Measurements from ENCODE around the gene LSG1. TPM values are rescaled to one million over a fixed set of nuclear protein-coding genes. Genes with fewer than 3 reads are reported as not detected.

LSG1 gene
- total RNA-seq, 1 experiment from 2014 or later: 39.7 TPM

DNA sequence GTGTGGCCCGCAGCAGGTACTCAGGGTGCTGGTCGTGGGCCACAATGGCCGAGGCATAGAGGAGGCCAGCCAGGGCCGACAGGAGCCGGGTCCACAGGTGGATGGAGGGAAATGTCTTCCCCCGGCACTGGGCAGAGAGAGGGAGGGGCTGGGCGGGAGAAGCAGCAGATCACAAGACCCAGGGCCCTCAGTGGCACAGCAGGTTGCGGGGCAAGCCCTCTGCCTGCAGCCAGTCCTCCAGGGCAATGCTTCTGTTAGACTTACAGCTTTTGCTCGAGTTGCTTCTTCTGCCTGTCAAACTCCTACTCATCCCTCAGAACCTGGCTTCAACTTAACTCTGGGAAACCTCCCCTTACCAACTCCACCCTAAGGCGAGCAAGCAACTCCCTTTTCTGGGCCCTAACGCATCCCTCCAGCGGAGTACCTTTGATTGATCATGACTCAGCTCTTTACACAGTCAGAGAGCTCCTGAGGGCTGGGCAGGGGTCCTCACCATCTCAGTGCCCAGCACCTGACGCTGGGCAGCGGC, 54.8 kb downstream of the LSG1 start:
- no TSS peak for BruUV-seq (replicated peaks)
- no peak overlapping the region for H2AFZ ChIP-seq (ENCODE audit: low read depth, low read length, poor library complexity, severe bottlenecking)
- intact Hi-C loops (cut with micrococcal nuclease): no loop called here
- ATAC-seq (no peak), DNase-seq (ENCODE audit: low read depth, low spot score) (no peak)
- ChIA-PET POLR2A (no interaction called here), CTCF (no interaction called here), RAD21 (ENCODE audit: low non-redundant PET in 1 of 2, low total read pairs in 2 of 2, uncharacterized antibody in 2 of 2, unreplicated experiment in 2 of 2) (no interaction called here)
- no peak overlapping the region for H3K4me3 ChIP-seq (replicated peaks in 1 of 2; ENCODE audit: low read depth in 1 of 2, low read length in 2 of 2)
- H3K27ac ChIP-seq (ENCODE audit: low read depth, low read length): no peak overlapping the region
- H4K20me1 ChIP-seq (ENCODE audit: insufficient read depth): no peaks in the 10 kb centered on the region
- no peaks in the 10 kb centered on the region for H3K9me3 ChIP-seq (ENCODE audit: control insufficient read depth in 1 of 2, insufficient read depth in 1 of 2, low read depth in 1 of 2, low read length in 2 of 2)
- H3K4me2 ChIP-seq (ENCODE audit: low read length): no peak overlapping the region
- no peaks in the 10 kb centered on the region for H3K9me2 ChIP-seq (ENCODE audit: insufficient read depth)
- H3K27me3 ChIP-seq (ENCODE audit: insufficient read depth, low read length): no peaks in the 10 kb centered on the region
- TF ChIP-seq JUND (IDR thresholded peaks at IDR 0.05) (no peak), ZFX (IDR thresholded peaks at IDR 0.05) (no peak), SP1 (IDR thresholded peaks at IDR 0.05; ENCODE audit: low read depth) (no peak), ZNF274 (IDR thresholded peaks at IDR 0.05; ENCODE audit: low read depth, low read length) (no peak), ELF1 (IDR thresholded peaks at IDR 0.05; ENCODE audit: borderline replicate concordance, low read depth) (no peak), SRF (IDR thresholded peaks at IDR 0.05; ENCODE audit: low read depth) (no peak), CBX3 (IDR thresholded peaks at IDR 0.05; ENCODE audit: low read depth) (no peak), RAD21 (IDR thresholded peaks at IDR 0.05; ENCODE audit: low read depth) (no peak), POLR2AphosphoS5 (IDR thresholded peaks at IDR 0.05; ENCODE audit: low read depth, low read length) (no peak)
- TF ChIP-seq, protein P1, sequence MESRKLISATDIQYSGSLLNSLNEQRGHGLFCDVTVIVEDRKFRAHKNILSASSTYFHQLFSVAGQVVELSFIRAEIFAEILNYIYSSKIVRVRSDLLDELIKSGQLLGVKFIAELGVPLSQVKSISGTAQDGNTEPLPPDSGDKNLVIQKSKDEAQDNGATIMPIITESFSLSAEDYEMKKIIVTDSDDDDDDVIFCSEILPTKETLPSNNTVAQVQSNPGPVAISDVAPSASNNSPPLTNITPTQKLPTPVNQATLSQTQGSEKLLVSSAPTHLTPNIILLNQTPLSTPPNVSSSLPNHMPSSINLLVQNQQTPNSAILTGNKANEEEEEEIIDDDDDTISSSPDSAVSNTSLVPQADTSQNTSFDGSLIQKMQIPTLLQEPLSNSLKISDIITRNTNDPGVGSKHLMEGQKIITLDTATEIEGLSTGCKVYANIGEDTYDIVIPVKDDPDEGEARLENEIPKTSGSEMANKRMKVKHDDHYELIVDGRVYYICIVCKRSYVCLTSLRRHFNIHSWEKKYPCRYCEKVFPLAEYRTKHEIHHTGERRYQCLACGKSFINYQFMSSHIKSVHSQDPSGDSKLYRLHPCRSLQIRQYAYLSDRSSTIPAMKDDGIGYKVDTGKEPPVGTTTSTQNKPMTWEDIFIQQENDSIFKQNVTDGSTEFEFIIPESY (IDR thresholded peaks at IDR 0.05; ENCODE audit: extremely low read depth, insufficient replicate concordance, low read length): no peak
- TF ChIP-seq, protein P2, sequence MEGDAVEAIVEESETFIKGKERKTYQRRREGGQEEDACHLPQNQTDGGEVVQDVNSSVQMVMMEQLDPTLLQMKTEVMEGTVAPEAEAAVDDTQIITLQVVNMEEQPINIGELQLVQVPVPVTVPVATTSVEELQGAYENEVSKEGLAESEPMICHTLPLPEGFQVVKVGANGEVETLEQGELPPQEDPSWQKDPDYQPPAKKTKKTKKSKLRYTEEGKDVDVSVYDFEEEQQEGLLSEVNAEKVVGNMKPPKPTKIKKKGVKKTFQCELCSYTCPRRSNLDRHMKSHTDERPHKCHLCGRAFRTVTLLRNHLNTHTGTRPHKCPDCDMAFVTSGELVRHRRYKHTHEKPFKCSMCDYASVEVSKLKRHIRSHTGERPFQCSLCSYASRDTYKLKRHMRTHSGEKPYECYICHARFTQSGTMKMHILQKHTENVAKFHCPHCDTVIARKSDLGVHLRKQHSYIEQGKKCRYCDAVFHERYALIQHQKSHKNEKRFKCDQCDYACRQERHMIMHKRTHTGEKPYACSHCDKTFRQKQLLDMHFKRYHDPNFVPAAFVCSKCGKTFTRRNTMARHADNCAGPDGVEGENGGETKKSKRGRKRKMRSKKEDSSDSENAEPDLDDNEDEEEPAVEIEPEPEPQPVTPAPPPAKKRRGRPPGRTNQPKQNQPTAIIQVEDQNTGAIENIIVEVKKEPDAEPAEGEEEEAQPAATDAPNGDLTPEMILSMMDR (IDR thresholded peaks at IDR 0.05 in 2 of 3, conservative IDR thresholded peaks at IDR 0.05 in 1 of 3; ENCODE audit: borderline replicate concordance in 1 of 3, insufficient read depth in 1 of 3, low read depth in 2 of 3, low read length in 2 of 3): no peak
- TF ChIP-seq, protein P3, sequence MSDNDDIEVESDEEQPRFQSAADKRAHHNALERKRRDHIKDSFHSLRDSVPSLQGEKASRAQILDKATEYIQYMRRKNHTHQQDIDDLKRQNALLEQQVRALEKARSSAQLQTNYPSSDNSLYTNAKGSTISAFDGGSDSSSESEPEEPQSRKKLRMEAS (IDR thresholded peaks at IDR 0.05): no peak
- TF ChIP-seq, protein P4, sequence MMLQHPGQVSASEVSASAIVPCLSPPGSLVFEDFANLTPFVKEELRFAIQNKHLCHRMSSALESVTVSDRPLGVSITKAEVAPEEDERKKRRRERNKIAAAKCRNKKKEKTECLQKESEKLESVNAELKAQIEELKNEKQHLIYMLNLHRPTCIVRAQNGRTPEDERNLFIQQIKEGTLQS (IDR thresholded peaks at IDR 0.05): no peak
- TF ChIP-seq, protein P5, sequence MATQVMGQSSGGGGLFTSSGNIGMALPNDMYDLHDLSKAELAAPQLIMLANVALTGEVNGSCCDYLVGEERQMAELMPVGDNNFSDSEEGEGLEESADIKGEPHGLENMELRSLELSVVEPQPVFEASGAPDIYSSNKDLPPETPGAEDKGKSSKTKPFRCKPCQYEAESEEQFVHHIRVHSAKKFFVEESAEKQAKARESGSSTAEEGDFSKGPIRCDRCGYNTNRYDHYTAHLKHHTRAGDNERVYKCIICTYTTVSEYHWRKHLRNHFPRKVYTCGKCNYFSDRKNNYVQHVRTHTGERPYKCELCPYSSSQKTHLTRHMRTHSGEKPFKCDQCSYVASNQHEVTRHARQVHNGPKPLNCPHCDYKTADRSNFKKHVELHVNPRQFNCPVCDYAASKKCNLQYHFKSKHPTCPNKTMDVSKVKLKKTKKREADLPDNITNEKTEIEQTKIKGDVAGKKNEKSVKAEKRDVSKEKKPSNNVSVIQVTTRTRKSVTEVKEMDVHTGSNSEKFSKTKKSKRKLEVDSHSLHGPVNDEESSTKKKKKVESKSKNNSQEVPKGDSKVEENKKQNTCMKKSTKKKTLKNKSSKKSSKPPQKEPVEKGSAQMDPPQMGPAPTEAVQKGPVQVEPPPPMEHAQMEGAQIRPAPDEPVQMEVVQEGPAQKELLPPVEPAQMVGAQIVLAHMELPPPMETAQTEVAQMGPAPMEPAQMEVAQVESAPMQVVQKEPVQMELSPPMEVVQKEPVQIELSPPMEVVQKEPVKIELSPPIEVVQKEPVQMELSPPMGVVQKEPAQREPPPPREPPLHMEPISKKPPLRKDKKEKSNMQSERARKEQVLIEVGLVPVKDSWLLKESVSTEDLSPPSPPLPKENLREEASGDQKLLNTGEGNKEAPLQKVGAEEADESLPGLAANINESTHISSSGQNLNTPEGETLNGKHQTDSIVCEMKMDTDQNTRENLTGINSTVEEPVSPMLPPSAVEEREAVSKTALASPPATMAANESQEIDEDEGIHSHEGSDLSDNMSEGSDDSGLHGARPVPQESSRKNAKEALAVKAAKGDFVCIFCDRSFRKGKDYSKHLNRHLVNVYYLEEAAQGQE (IDR thresholded peaks at IDR 0.05; ENCODE audit: low read depth): no peak
- no peaks in the 10 kb centered on the region for H3K79me2 ChIP-seq (ENCODE audit: insufficient read depth, low read length)
- no peak overlapping the region for H3K9ac ChIP-seq (ENCODE audit: low read length)
- no peaks in the 10 kb centered on the region; a peak in 1 of 4 replicates for H3K36me3 ChIP-seq (ENCODE audit: control insufficient read depth in 1 of 2, insufficient read depth in 2 of 2, low read length in 2 of 2)
- no peaks in the 10 kb centered on the region for H3K4me1 ChIP-seq (ENCODE audit: control insufficient read depth in 1 of 2, insufficient read depth in 2 of 2, low read length in 2 of 2)

All from HCT116 (cell line).